ENCODE data around the gene COG2.

DNA sequence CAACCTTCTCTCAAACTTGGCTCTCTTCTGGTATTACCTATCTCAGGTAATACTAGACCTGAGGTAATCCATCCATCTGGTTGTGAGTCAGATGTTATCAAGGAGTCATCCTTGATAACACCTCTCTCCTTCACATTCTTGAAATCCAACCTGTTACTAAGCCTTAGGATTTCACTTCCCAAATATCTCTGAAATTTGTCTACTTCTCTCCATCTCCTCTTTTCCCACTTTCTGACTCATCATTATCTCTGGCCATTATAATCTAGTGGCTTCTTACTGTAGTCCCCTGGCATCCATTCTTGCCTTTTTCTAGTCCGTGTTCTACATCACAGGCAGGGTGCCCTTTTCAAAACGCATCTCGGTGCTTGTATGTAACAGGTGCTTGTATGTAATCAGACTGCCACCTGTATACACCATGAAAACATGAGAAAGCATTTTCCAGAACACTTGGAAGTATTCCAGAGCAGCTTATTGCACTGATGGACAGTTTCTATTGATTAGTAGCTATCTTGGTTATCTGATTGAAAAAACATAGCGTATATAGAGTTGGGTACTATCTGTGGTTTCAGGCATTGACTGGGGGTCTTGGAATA is 4.5 kb downstream of the COG2 start:
- no peak for TF ChIP-seq EP300 (IDR thresholded peaks at IDR 0.05)
- TF ChIP-seq, protein P1, sequence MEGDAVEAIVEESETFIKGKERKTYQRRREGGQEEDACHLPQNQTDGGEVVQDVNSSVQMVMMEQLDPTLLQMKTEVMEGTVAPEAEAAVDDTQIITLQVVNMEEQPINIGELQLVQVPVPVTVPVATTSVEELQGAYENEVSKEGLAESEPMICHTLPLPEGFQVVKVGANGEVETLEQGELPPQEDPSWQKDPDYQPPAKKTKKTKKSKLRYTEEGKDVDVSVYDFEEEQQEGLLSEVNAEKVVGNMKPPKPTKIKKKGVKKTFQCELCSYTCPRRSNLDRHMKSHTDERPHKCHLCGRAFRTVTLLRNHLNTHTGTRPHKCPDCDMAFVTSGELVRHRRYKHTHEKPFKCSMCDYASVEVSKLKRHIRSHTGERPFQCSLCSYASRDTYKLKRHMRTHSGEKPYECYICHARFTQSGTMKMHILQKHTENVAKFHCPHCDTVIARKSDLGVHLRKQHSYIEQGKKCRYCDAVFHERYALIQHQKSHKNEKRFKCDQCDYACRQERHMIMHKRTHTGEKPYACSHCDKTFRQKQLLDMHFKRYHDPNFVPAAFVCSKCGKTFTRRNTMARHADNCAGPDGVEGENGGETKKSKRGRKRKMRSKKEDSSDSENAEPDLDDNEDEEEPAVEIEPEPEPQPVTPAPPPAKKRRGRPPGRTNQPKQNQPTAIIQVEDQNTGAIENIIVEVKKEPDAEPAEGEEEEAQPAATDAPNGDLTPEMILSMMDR (IDR thresholded peaks at IDR 0.05), result no peak
- TF ChIP-seq POLR2AphosphoS5 (IDR thresholded peaks at IDR 0.05), result no peak
- TF ChIP-seq POLR2A (IDR thresholded peaks at IDR 0.05), result no peak
